Measurements from ENCODE around the gene TMEM92. TPM values are rescaled to one million over a fixed set of nuclear protein-coding genes. Genes with fewer than 3 reads are reported as not detected.

TMEM92 gene
- total RNA-seq: not detected in 2 replicates

DNA sequence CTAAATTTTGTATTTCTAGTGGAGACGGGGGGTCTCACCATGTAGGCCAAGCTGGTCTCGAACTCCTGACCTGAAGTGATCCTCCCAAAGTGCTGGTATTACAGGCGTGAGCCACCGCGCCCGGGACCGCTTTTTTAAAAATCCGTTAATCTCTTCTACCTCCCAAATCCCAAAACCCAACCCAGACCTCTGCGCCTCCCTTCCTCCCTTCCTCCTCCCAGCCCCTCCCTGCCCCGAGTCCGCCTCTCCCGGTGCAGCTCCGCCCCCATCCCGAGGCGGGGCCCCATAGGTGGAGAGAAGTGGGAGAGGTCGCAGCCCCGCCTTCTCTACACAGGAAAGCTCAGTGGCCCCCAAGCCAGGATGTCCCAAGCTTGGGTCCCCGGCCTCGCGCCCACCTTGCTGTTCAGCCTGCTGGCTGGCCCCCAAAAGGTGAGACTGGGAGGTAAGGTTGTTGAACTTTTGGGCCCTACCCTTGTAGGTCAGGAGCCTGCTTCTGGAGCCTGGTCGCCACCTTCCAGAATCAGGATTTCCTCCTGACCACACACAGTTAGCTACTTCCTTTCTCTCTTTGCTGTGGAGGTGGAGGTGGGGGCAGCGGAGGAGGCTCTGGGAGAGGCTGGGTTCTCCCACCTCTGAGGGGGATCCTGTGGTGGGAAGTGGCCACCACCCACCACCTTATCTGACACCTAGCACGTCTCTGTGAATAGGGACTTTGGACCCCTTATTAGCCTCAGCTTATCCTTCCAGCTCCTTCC lies at the start of gene TMEM92:
TMEM92 (plus strand) TSS at position 325 of the 755 bp plus-strand sequence; CDS start at position 361, 36 bp downstream.

Other genes with a start within 250 kb of the TMEM92 start
- 90.3 and 108 TPM in 2 replicates for gene ITGA3, start 218.4 kb upstream of the TMEM92 start, total RNA-seq
- 24.6 and 28.0 TPM in 2 replicates for gene PDK2, start 179.1 kb upstream of the TMEM92 start, total RNA-seq
- 2.3 and 8.9 TPM in 2 replicates for gene SAMD14, start 144.3 kb upstream of the TMEM92 start, total RNA-seq
- gene PPP1R9B, start 123.8 kb upstream of the TMEM92 start, total RNA-seq: 33.8 and 39.2 TPM in 2 replicates
- gene SGCA, start 108.5 kb upstream of the TMEM92 start, total RNA-seq: not detected in 2 replicates
- 3,370 and 3,473 TPM in 2 replicates for gene COL1A1, start 72.8 kb upstream of the TMEM92 start, total RNA-seq
- 44.0 and 54.1 TPM in 2 replicates for gene XYLT2, start 71.7 kb downstream of the TMEM92 start, total RNA-seq
- 70.0 and 75.5 TPM in 2 replicates for gene MRPL27, start 98.7 kb downstream of the TMEM92 start, total RNA-seq
- 0.65 and 5.6 TPM in 2 replicates for gene EME1, start 98.8 kb downstream of the TMEM92 start, total RNA-seq
- 177 and 181 TPM in 2 replicates for gene LRRC59, start 123.1 kb downstream of the TMEM92 start, total RNA-seq
- 19.0 and 37.2 TPM in 2 replicates for gene ACSF2, start 151.8 kb downstream of the TMEM92 start, total RNA-seq
- not detected in 2 replicates for gene CHAD, start 194.4 kb downstream of the TMEM92 start, total RNA-seq
- gene RSAD1, start 204.4 kb downstream of the TMEM92 start, total RNA-seq: 13.0 and 14.3 TPM in 2 replicates
- gene MYCBPAP, start 234.0 kb downstream of the TMEM92 start, total RNA-seq: not detected in 2 replicates